ENCODE data around the gene OMP. TPM values are rescaled to one million over a fixed set of nuclear protein-coding genes. Genes with fewer than 3 reads are reported as not detected.

OMP gene
- total RNA-seq, 1 experiment from 2014 or later, result not detected

DNA sequence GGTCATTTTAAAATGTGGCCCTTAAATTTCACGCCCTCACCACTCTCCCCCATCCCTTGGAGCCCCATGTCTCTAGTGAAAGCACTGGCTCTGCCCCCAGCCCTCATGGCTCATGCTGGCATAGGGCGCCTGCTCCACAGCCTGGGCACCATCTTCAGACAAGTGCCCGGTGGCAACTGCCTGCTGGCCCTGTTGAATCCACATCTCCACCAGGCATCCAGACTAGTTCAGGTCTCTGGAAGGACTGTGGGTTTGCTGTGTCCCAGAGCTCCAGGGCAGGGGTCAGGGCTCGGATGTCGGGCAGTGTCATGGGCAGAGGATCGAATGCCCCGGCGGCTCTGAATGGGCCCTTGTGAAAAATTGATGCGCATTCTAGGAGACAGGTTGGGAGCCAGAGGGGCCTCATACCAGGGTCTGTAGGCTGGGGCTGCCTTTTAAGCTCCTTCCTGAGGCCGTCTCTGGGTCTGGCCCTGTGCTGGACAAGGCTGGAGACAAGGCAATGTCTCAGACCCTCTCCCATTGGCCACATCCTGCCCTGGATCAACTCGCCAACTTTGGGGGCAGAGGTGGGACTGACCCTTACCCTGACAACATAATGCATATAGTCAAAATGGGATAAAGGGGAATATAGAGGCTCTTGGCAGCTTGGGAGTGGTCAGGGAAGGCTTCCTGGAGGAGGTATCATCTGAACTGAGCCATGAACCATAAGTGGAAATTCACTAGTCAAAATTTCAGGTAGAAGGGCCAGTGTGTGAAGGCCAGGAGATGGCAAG is 26.6 kb downstream of the OMP start (continued):
- no peak for TF ChIP-seq ATF3 (CRISPR knock-in tag; conservative IDR thresholded peaks at IDR 0.05)
- TF ChIP-seq JAZF1 (CRISPR knock-in tag; IDR thresholded peaks at IDR 0.05), result no peak
- no peak for TF ChIP-seq GRHL2 (CRISPR knock-in tag; IDR thresholded peaks at IDR 0.05; ENCODE audit: insufficient replicate concordance, severe bottlenecking)
- no peak for TF ChIP-seq TEAD1 (CRISPR knock-in tag; IDR thresholded peaks at IDR 0.05)
- TF ChIP-seq ATF1 (CRISPR knock-in tag; IDR thresholded peaks at IDR 0.05), result no peak
- no peak for TF ChIP-seq RORB (CRISPR knock-in tag; IDR thresholded peaks at IDR 0.05)
- TF ChIP-seq SMAD3 (CRISPR knock-in tag; IDR thresholded peaks at IDR 0.05; ENCODE audit: borderline replicate concordance), result no peak
- TF ChIP-seq USF2 (CRISPR knock-in tag; IDR thresholded peaks at IDR 0.05), result no peak
- no peak for TF ChIP-seq ZNF138 (CRISPR knock-in tag; conservative IDR thresholded peaks at IDR 0.05)
- no peak for TF ChIP-seq CDX4 (CRISPR knock-in tag; IDR thresholded peaks at IDR 0.05; ENCODE audit: borderline replicate concordance)

GRCh38 chr11:77129842-77130756 is 27.5 kb downstream of the OMP start:
- H3K9me3 Mint-ChIP-seq, result no peaks in the 10 kb centered on the region
- POLR2A ChIA-PET, result no interaction called here
- ATAC-seq (no peak), DNase-seq (ENCODE audit: low spot score) (no peak)
- no peak overlapping the region for H3K4me3 Mint-ChIP-seq
- H3K4me1 Mint-ChIP-seq, result peaks cover 21% of the 10 kb centered on the region
- H3K27ac Mint-ChIP-seq, result no peak overlapping the region
- CTCF ChIA-PET, result interaction anchor here (0.6 to 6.7 kb wide), 7 partner anchors 13 to 83 kb away, joined by 3 to 86 read pairs (median 3); no protein-coding TSS in a partner anchor
- H3K27me3 Mint-ChIP-seq (ENCODE audit: low read depth), result no peaks in the 10 kb centered on the region
- H3K36me3 Mint-ChIP-seq, result no peaks in the 10 kb centered on the region
- TF ChIP-seq, protein P1, sequence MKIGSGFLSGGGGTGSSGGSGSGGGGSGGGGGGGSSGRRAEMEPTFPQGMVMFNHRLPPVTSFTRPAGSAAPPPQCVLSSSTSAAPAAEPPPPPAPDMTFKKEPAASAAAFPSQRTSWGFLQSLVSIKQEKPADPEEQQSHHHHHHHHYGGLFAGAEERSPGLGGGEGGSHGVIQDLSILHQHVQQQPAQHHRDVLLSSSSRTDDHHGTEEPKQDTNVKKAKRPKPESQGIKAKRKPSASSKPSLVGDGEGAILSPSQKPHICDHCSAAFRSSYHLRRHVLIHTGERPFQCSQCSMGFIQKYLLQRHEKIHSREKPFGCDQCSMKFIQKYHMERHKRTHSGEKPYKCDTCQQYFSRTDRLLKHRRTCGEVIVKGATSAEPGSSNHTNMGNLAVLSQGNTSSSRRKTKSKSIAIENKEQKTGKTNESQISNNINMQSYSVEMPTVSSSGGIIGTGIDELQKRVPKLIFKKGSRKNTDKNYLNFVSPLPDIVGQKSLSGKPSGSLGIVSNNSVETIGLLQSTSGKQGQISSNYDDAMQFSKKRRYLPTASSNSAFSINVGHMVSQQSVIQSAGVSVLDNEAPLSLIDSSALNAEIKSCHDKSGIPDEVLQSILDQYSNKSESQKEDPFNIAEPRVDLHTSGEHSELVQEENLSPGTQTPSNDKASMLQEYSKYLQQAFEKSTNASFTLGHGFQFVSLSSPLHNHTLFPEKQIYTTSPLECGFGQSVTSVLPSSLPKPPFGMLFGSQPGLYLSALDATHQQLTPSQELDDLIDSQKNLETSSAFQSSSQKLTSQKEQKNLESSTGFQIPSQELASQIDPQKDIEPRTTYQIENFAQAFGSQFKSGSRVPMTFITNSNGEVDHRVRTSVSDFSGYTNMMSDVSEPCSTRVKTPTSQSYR (CRISPR knock-in tag; IDR thresholded peaks at IDR 0.05), result no peak
- TF ChIP-seq ATF1 (CRISPR knock-in tag; IDR thresholded peaks at IDR 0.05) (no peak), RORB (CRISPR knock-in tag; IDR thresholded peaks at IDR 0.05) (no peak), CREM (CRISPR knock-in tag; IDR thresholded peaks at IDR 0.05) (no peak), HMGA2 (CRISPR knock-in tag; IDR thresholded peaks at IDR 0.05) (no peak), MLX (CRISPR knock-in tag; IDR thresholded peaks at IDR 0.05) (no peak), GABPB1 (CRISPR knock-in tag; IDR thresholded peaks at IDR 0.05) (no peak), TEAD4 (CRISPR knock-in tag; IDR thresholded peaks at IDR 0.05) (no peak), JUN (CRISPR knock-in tag; IDR thresholded peaks at IDR 0.05) (no peak), TP53 (CRISPR knock-in tag; IDR thresholded peaks at IDR 0.05) (no peak), ERG (CRISPR knock-in tag; IDR thresholded peaks at IDR 0.05) (no peak), OVOL2 (CRISPR knock-in tag; IDR thresholded peaks at IDR 0.05; ENCODE audit: borderline replicate concordance) (no peak), NFE2L1 (CRISPR knock-in tag; IDR thresholded peaks at IDR 0.05) (no peak), NR1H2 (CRISPR knock-in tag; IDR thresholded peaks at IDR 0.05) (no peak), ETV6 (CRISPR knock-in tag; IDR thresholded peaks at IDR 0.05) (no peak)
- TF ChIP-seq, protein P2, sequence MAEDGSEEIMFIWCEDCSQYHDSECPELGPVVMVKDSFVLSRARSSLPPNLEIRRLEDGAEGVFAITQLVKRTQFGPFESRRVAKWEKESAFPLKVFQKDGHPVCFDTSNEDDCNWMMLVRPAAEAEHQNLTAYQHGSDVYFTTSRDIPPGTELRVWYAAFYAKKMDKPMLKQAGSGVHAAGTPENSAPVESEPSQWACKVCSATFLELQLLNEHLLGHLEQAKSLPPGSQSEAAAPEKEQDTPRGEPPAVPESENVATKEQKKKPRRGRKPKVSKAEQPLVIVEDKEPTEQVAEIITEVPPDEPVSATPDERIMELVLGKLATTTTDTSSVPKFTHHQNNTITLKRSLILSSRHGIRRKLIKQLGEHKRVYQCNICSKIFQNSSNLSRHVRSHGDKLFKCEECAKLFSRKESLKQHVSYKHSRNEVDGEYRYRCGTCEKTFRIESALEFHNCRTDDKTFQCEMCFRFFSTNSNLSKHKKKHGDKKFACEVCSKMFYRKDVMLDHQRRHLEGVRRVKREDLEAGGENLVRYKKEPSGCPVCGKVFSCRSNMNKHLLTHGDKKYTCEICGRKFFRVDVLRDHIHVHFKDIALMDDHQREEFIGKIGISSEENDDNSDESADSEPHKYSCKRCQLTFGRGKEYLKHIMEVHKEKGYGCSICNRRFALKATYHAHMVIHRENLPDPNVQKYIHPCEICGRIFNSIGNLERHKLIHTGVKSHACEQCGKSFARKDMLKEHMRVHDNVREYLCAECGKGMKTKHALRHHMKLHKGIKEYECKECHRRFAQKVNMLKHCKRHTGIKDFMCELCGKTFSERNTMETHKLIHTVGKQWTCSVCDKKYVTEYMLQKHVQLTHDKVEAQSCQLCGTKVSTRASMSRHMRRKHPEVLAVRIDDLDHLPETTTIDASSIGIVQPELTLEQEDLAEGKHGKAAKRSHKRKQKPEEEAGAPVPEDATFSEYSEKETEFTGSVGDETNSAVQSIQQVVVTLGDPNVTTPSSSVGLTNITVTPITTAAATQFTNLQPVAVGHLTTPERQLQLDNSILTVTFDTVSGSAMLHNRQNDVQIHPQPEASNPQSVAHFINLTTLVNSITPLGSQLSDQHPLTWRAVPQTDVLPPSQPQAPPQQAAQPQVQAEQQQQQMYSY (CRISPR knock-in tag; IDR thresholded peaks at IDR 0.05), result no peak
